ENCODE measurements around the gene FLOT1. TPM values are rescaled to one million over a fixed set of nuclear protein-coding genes. Genes with fewer than 3 reads are reported as not detected.

FLOT1 gene
- total RNA-seq, 1 experiment from 2014 or later = 111 TPM

GRCh38 chr6:30767944-30768301 lies 25.4 kb upstream of the FLOT1 start:
- Mint-ChIP-seq H3K4me1 (peaks cover 61 to 69% of the 10 kb centered on the region in 2 experiments), H3K27ac (no peak overlapping the region), H3K27me3 (ENCODE audit: low read depth) (no peaks in the 10 kb centered on the region; the same call in 1 of the 2 replicates), H3K36me3 (ENCODE audit: insufficient read depth in 1 of 3, low read depth in 3 of 3) (peaks cover 0 to 1% (median 0%) of the 10 kb centered on the region in 3 experiments; a peak in 1 of 7 replicates), H3K9me3 (no peaks in the 10 kb centered on the region), H3K4me3 (no peak overlapping the region)
- Histone ChIP-seq H3K9me3 (ENCODE audit: control insufficient read depth, low read depth, low read length) (no peaks in the 10 kb centered on the region), H3K9ac (ENCODE audit: extremely low read depth, insufficient read length, low read length) (no peak overlapping the region), H3T11ph (ENCODE audit: low read length) (no peak overlapping the region), H3K56ac (ENCODE audit: insufficient read length, low read depth, low read length) (no peak overlapping the region), H3K4me1 (ENCODE audit: insufficient read depth, low read length) (peaks cover 30% of the 10 kb centered on the region; the same call in 1 of the 2 replicates), H4K91ac (ENCODE audit: insufficient read length, low read depth, low read length) (no peak overlapping the region), H3K23ac (ENCODE audit: insufficient read length, low read depth, low read length) (no peak overlapping the region), H3K79me2 (ENCODE audit: insufficient read depth, low read length) (no peaks in the 10 kb centered on the region), H3K27ac (ENCODE audit: insufficient read length, low read depth, low read length) (no peak overlapping the region), H3K4me2 (ENCODE audit: insufficient read depth, insufficient read length, low read length) (no peak overlapping the region), H2BK120ac (ENCODE audit: low read depth, low read length, poor library complexity, severe bottlenecking) (no peak overlapping the region), H4K20me1 (ENCODE audit: control insufficient read depth, insufficient read depth, insufficient read length) (no peaks in the 10 kb centered on the region), H3K23me2 (ENCODE audit: insufficient read length, low read depth, low read length, poor library complexity, severe bottlenecking) (no peaks in the 10 kb centered on the region), H3K14ac (ENCODE audit: insufficient read depth, low read length) (no peak overlapping the region), H4K5ac (ENCODE audit: insufficient read length, low read depth, low read length) (no peak overlapping the region), H2AFZ (ENCODE audit: low read length) (no peak overlapping the region), H2BK20ac (ENCODE audit: low read depth, low read length, poor library complexity, severe bottlenecking) (no peak overlapping the region), H3K18ac (ENCODE audit: insufficient read length, low read depth, low read length) (no peak overlapping the region), H3K4ac (ENCODE audit: low read depth, low read length) (no peak overlapping the region), H2BK5ac (ENCODE audit: insufficient read length, low read length) (no peak overlapping the region), H2BK12ac (ENCODE audit: insufficient read length, low read depth, low read length) (no peak overlapping the region), H3K27me3 (ENCODE audit: insufficient read depth, low read length) (no peaks in the 10 kb centered on the region), H3K79me1 (ENCODE audit: insufficient read depth, low read depth, low read length, poor library complexity, severe bottlenecking) (no peaks in the 10 kb centered on the region), H4K8ac (replicated peaks; ENCODE audit: insufficient read length, low read depth, low read length) (no peak overlapping the region), H2AK5ac (ENCODE audit: insufficient read length, low read length) (no peak overlapping the region), H2BK15ac (ENCODE audit: low read depth, low read length) (no peak overlapping the region)
- no peak for TF ChIP-seq CTCF (conservative IDR thresholded peaks at IDR 0.05)
- no CpG with 5 or more reads among the region's 1 CpG for WGBS (ENCODE audit: extremely low coverage, insufficient read length, low lambda C conversion rate)
- DNase-seq = no peak

Data from H9 (cell line).